Endothelial cell of umbilical vein (primary cell): ENCODE results near the gene OVOL2. TPM values are rescaled to one million over a fixed set of nuclear protein-coding genes. Genes with fewer than 3 reads are reported as not detected.

Experiments used
- BruUV-seq: library from RNA; stranded (reverse); fragments of 400-500 nt; replicated peaks from 2 replicates; lab custom pipeline; 2021; lab: Mats Ljungman, UMichigan
- CTCF ChIA-PET: fragments of 300-600, 350-600 bp; sonication (Branson Sonifier 250); formaldehyde crosslinking; loops from one replicate; lab custom pipeline; 2021; ENCODE audit warnings: antibody characterized with exemption, inconsistent platforms; lab: Charles Lee
- POLR2A ChIA-PET: fragments of 300-600, 350-600 bp; sonication (Branson Sonifier 250); formaldehyde crosslinking; loops from one replicate; lab custom pipeline; 2021; ENCODE audit warnings: antibody characterized with exemption, inconsistent platforms; lab: Charles Lee
- DNase-seq: peaks from one replicate; pipeline ENCODE4 v3.0.0-alpha.2; 2011; ENCODE audit warnings: low read depth, low spot score
- FAIRE-seq: peaks from 2 replicates; lab custom pipeline; 2011; peaks lifted over from hg19 to GRCh38; lab: Jason Lieb, UNC
- H2AFZ ChIP-seq: 2 replicates; pipeline ENCODE4 v1.6.0; 2012; ENCODE audit warnings: low read depth, low read length, control low read depth, inconsistent platforms
- H3K27ac ChIP-seq: 2 replicates; pipeline ENCODE4 v1.5.1; 2011; ENCODE audit warnings: low read depth, mild to moderate bottlenecking, control low read depth, low read length, moderate library complexity; ENCODE audit not compliant: insufficient read depth
- H3K27me3 ChIP-seq, 2 experiments: 2 replicates each; pipeline versions ENCODE4 v1.6.0 to v1.6.1; 2011; ENCODE audit warnings: low read length in 2 of 2, mixed read lengths in 1 of 2; ENCODE audit not compliant: control insufficient read depth in 2 of 2, insufficient read depth in 2 of 2
- H3K36me3 ChIP-seq, 2 experiments: 2 replicates in 1 of 2; 3 replicates in 1 of 2; pipeline ENCODE4 v1.5.1; 2011; ENCODE audit warnings: low read length in 2 of 2, mild to moderate bottlenecking in 1 of 2, moderate library complexity in 1 of 2; ENCODE audit not compliant: control insufficient read depth in 2 of 2, insufficient read depth in 2 of 2; ENCODE audit errors: extremely low read depth in 1 of 2
- H3K4me1 ChIP-seq: 3 replicates; pipeline ENCODE4 v1.5.1; 2011; ENCODE audit warnings: mild to moderate bottlenecking, low read length; ENCODE audit not compliant: control insufficient read depth, insufficient read depth; ENCODE audit errors: extremely low read depth
- H3K4me2 ChIP-seq: 2 replicates; pipeline ENCODE4 v1.6.1; 2011; ENCODE audit warnings: low read length, control low read depth, mixed read lengths; ENCODE audit not compliant: insufficient read depth
- H3K4me3 ChIP-seq, 3 experiments: fragments of 200-600 bp in 1 of 3; sonication (generic), shearing (Covaris generic) in 1 of 3; replicated peaks in 1 of 3; 2 replicates each; pipeline ENCODE4 v1.5.1; 2011 to 2016; ENCODE audit warnings: control low read depth in 3 of 3, low read length in 3 of 3, mild to moderate bottlenecking in 2 of 3, inconsistent platforms in 1 of 3, low read depth in 1 of 3, moderate library complexity in 1 of 3; ENCODE audit not compliant: insufficient read depth in 1 of 3
- H3K79me2 ChIP-seq: 2 replicates; pipeline ENCODE4 v1.6.0; 2012; ENCODE audit warnings: low read length, inconsistent platforms; ENCODE audit not compliant: control insufficient read depth, insufficient read depth
- H3K9ac ChIP-seq: replicated peaks from 2 replicates; pipeline ENCODE3; 2011; ENCODE audit warnings: low read length, control low read depth; ENCODE audit not compliant: insufficient read depth; ENCODE audit errors: extremely low read depth
- H3K9me1 ChIP-seq: replicated peaks from 3 replicates; pipeline ENCODE4 v1.6.0; 2011; ENCODE audit warnings: mild to moderate bottlenecking, low read length; ENCODE audit not compliant: control insufficient read depth, insufficient read depth; ENCODE audit errors: extremely low read depth
- H3K9me3 ChIP-seq: replicated peaks from 2 replicates; pipeline ENCODE4 v1.5.1; 2012; ENCODE audit warnings: low read length, inconsistent platforms; ENCODE audit not compliant: control insufficient read depth, insufficient read depth
- H4K20me1 ChIP-seq: replicated peaks from 2 replicates; pipeline ENCODE3; 2011; ENCODE audit warnings: mild to moderate bottlenecking, low read length; ENCODE audit not compliant: control insufficient read depth, insufficient read depth; ENCODE audit errors: extremely low read depth
- EZH2 ChIP-seq: IDR thresholded peaks from 2 replicates; pipeline ENCODE4 v1.6.1; 2012; ENCODE audit warnings: borderline replicate concordance, low read depth, mild to moderate bottlenecking, moderate library complexity, low read length, inconsistent platforms; ENCODE audit not compliant: severe bottlenecking
- FOS ChIP-seq: IDR thresholded peaks from 2 replicates; pipeline ENCODE4 v1.6.1; 2011; ENCODE audit warnings: mild to moderate bottlenecking, low read length, moderate library complexity, borderline replicate concordance; ENCODE audit not compliant: insufficient read depth
- GATA2 ChIP-seq: IDR thresholded peaks from 2 replicates; pipeline ENCODE4 v1.7.0; 2011; ENCODE audit warnings: low read depth, mild to moderate bottlenecking, moderate library complexity, mixed read lengths, low read length; ENCODE audit not compliant: insufficient read length, insufficient read depth
- JUN ChIP-seq: IDR thresholded peaks from 2 replicates; pipeline ENCODE4 v1.6.1; 2011; ENCODE audit warnings: borderline replicate concordance, low read depth; ENCODE audit not compliant: insufficient read length, insufficient read depth
- MYC ChIP-seq: IDR thresholded peaks from one replicate; pipeline ENCODE4 v1.6.1; 2011; ENCODE audit warnings: mild to moderate bottlenecking, low read depth, low read length
- POLR2A ChIP-seq: IDR thresholded peaks from 2 replicates; pipeline ENCODE4 v1.6.1; 2012; ENCODE audit warnings: low read depth, mild to moderate bottlenecking, control low read depth, low read length
- POLR2AphosphoS5 ChIP-seq: IDR thresholded peaks from 2 replicates; pipeline ENCODE4 v1.6.1; 2012; ENCODE audit warnings: low read depth, mild to moderate bottlenecking, control low read depth, low read length, moderate library complexity; ENCODE audit not compliant: insufficient read depth
- dilution Hi-C: fragments of 300-500 bp; cut with MboI; formaldehyde crosslinking; loops from one replicate; pipeline ENCODE4 v1.15.0; 2019; ENCODE audit warnings: low sequenced_read_pairs; ENCODE audit not compliant: extremely low pct_ligation_motif_present
- intact Hi-C: fragments of 100-400 bp; cut with micrococcal nuclease; formaldehyde crosslinking; loops from one replicate; pipeline ENCODE4 v1.10.0; 2022
- polyA plus RNA-seq, 4 experiments: library from polyadenylated mRNA; depleted of rRNA in 3 of 4; stranded (reverse) in 3 of 4; unstranded in 1 of 4; fragments of >200 nt; gene quantifications; 2 replicates each; pipeline versions ENCODE4 v1.2.1 to v1.2.3, GENCODE V29; 2011 to 2012; ENCODE audit warnings: missing spikeins in 1 of 4
- total RNA-seq: library from RNA; stranded (reverse); gene quantifications from 2 replicates; pipeline ENCODE4 v1.2.3, GENCODE V29; 2021
- TF ChIP-seq, protein P1 (sequence below): IDR thresholded peaks from 2 replicates; pipeline ENCODE4 v1.6.1; 2011; ENCODE audit not compliant: insufficient read depth, insufficient read length
- TF ChIP-seq, protein P2 (sequence below), 2 donors: IDR thresholded peaks; 1 replicate in 1 of 2; 2 replicates in 1 of 2; pipeline ENCODE4 v1.5.1; 2011; ENCODE audit warnings: low read length in 2 of 2, mild to moderate bottlenecking in 2 of 2, moderate library complexity in 2 of 2, control low read depth in 1 of 2, inconsistent platforms in 1 of 2, low read depth in 1 of 2; ENCODE audit not compliant: insufficient read depth in 1 of 2; ENCODE audit errors: extremely low read depth in 1 of 2

Gene OVOL2
- total and polyA plus RNA-seq, 2 donors (not counting 3 experiments of a cell fraction or from before 2014, with no cell fraction given): not detected

DNA sequence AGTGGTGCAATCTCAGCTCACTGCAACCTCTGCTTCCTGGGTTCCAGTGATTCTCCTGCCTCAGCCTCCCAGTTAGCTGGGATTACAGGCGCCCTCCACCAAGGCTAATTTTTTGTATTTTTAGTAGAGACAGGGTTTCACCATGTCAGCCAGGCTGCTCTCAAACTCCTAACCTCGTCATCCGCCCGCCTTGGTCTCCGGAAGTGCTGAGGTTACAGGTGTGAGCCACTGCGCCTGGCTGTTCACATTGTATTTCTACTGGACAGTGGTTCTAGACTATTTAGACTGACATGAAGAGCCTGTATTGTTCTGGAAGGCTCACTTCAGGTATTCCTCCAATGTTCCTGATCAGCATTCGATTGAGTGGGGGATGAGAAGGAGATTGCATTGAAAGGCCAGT lies 14.8 kb upstream of the OVOL2 start:
- Histone ChIP-seq H3K9me3 (no peaks in the 10 kb centered on the region), H3K4me3 (no peak overlapping the region), H3K9ac (no peak overlapping the region), H3K4me2 (no peak overlapping the region), H3K27ac (no peak overlapping the region), H3K9me1 (no peaks in the 10 kb centered on the region), H3K27me3 (no peaks in the 10 kb centered on the region), H3K79me2 (no peaks in the 10 kb centered on the region), H4K20me1 (no peaks in the 10 kb centered on the region), H3K36me3 (no peaks in the 10 kb centered on the region), H2AFZ (no peak overlapping the region), H3K4me1 (no peaks in the 10 kb centered on the region)
- TF ChIP-seq, protein P1, sequence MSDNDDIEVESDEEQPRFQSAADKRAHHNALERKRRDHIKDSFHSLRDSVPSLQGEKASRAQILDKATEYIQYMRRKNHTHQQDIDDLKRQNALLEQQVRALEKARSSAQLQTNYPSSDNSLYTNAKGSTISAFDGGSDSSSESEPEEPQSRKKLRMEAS: no peak
- TF ChIP-seq, protein P2, sequence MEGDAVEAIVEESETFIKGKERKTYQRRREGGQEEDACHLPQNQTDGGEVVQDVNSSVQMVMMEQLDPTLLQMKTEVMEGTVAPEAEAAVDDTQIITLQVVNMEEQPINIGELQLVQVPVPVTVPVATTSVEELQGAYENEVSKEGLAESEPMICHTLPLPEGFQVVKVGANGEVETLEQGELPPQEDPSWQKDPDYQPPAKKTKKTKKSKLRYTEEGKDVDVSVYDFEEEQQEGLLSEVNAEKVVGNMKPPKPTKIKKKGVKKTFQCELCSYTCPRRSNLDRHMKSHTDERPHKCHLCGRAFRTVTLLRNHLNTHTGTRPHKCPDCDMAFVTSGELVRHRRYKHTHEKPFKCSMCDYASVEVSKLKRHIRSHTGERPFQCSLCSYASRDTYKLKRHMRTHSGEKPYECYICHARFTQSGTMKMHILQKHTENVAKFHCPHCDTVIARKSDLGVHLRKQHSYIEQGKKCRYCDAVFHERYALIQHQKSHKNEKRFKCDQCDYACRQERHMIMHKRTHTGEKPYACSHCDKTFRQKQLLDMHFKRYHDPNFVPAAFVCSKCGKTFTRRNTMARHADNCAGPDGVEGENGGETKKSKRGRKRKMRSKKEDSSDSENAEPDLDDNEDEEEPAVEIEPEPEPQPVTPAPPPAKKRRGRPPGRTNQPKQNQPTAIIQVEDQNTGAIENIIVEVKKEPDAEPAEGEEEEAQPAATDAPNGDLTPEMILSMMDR (IDR thresholded peaks at IDR 0.05; ENCODE audit: extremely low read depth in 1 of 2, insufficient read depth in 1 of 2, low read depth in 1 of 2, low read length in 2 of 2): no peak
- TF ChIP-seq POLR2A: no peak
- dilution Hi-C loops (no loop called here), intact Hi-C loops (no loop called here)
- CTCF ChIA-PET: no interaction called here
- no TSS peak for BruUV-seq
- no peak for DNase-seq
- no peak for FAIRE-seq
- POLR2A ChIA-PET: no interaction called here

DNA sequence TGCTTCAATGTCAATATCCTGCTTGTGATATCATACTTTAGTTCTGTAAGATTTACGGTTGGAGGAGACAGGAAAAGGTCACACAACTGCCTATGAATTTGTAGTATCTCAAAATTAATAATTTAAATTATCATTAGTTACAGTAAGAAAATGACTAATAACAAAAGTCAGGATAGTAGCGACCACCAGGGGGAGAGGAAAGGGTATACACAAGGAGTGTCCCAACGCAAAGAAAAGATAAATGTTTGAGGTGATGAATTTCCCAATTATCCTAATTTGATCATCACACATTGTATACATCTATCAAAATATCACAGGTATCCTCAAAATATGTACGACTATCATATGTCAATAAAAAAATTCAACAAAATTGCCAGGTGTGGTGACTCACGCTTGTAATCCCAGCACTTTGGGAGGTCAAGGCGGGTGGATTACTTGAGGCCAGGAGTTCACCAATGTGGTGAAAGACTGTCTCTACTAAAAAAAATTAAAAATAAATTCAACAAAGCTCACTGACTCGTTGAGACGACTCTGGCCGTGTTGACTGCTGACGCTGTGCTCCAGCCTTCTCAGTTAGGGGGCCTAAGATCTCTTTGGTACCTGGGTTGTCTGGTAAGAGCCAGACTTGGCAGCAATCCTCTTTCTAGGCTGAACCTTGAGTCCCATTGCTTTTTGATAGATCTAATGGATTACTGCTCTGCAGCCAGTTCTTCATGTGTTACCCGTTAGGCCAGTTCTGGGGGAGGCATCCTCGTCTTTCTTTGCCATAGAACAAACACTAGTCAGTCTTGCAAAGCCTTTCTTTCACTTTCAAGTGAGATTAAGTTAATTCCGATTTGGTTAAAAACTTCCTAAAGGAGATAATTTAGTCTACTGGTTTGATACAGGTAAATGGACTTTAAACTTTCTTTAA lies 9.0 kb upstream of the OVOL2 start:
- BruUV-seq: no TSS peak
- Histone ChIP-seq H3K79me2 (no peaks in the 10 kb centered on the region), H3K27me3 (peaks cover 0 to 4% of the 10 kb centered on the region in 2 experiments), H3K9me3 (no peaks in the 10 kb centered on the region), H3K27ac (no peak overlapping the region), H3K4me1 (no peaks in the 10 kb centered on the region), H3K9ac (no peak overlapping the region), H3K36me3 (no peaks in the 10 kb centered on the region), H3K4me2 (no peak overlapping the region), H4K20me1 (no peaks in the 10 kb centered on the region), H3K4me3 (no peak overlapping the region), H2AFZ (no peak overlapping the region), H3K9me1 (no peaks in the 10 kb centered on the region)
- ChIA-PET CTCF (interaction anchor here (1.1 to 1.2 kb wide), 2 partner anchors 13 to 209 kb away, joined by 3 to 4 read pairs; no protein-coding TSS in a partner anchor), POLR2A (no interaction called here)
- dilution Hi-C loops (no loop called here), intact Hi-C loops (loop anchor here (1.0 kb wide), 1 partner anchor 210 kb away; no protein-coding TSS in a partner anchor)
- FAIRE-seq: no peak
- TF ChIP-seq POLR2A (no peak), FOS (no peak), GATA2 (no peak), JUN (no peak), EZH2 (no peak), MYC (no peak), POLR2AphosphoS5 (no peak)
- TF ChIP-seq, protein P2 (IDR thresholded peaks at IDR 0.05; ENCODE audit: extremely low read depth in 1 of 2, insufficient read depth in 1 of 2, low read depth in 1 of 2, low read length in 2 of 2): no peak
- TF ChIP-seq, protein P1: no peak
- no peak for DNase-seq
